Activated CD4-positive, alpha-beta T cell treated with anti-CD3 and anti-CD28 coated beads, Interleukin-2, amount 10 ng/mL, durations not matched to agents 24 days and 14 days (primary cell): Measurements from ENCODE around the gene SUPT6H. TPM values are rescaled to one million over a fixed set of nuclear protein-coding genes. Genes with fewer than 3 reads are reported as not detected.

Experiments
- DNase-seq: peaks from one replicate; pipeline ENCODE4 v3.0.0; 2022
- H3K27ac Mint-ChIP-seq: one replicate; pipeline ENCODE4 v1.8.0; 2022; ENCODE audit warnings: mild to moderate bottlenecking, mixed read lengths
- H3K27me3 Mint-ChIP-seq: one replicate; pipeline ENCODE4 v1.8.0; 2022; ENCODE audit warnings: mixed read lengths
- H3K36me3 Mint-ChIP-seq: one replicate; pipeline ENCODE4 v1.8.0; 2022; ENCODE audit warnings: low read depth, mild to moderate bottlenecking, mixed read lengths
- H3K4me1 Mint-ChIP-seq: one replicate; pipeline ENCODE4 v1.8.0; 2021; ENCODE audit warnings: mixed read lengths
- H3K4me3 Mint-ChIP-seq: one replicate; pipeline ENCODE4 v1.8.0; 2022; ENCODE audit warnings: mild to moderate bottlenecking, moderate library complexity, mixed read lengths
- H3K9me3 Mint-ChIP-seq: one replicate; pipeline ENCODE4 v1.8.0; 2021; ENCODE audit warnings: mixed read lengths
- intact Hi-C: fragments of 100-400 bp; cut with micrococcal nuclease; formaldehyde crosslinking; loops from one replicate; pipeline ENCODE4 v1.15.1; 2023
- total RNA-seq: library from RNA; stranded (reverse); gene quantifications from 2 replicates; pipeline ENCODE4 v1.2.3, GENCODE V29; 2022

Gene SUPT6H
- total RNA-seq, 1 donor from 2014 or later = 108 TPM

DNA sequence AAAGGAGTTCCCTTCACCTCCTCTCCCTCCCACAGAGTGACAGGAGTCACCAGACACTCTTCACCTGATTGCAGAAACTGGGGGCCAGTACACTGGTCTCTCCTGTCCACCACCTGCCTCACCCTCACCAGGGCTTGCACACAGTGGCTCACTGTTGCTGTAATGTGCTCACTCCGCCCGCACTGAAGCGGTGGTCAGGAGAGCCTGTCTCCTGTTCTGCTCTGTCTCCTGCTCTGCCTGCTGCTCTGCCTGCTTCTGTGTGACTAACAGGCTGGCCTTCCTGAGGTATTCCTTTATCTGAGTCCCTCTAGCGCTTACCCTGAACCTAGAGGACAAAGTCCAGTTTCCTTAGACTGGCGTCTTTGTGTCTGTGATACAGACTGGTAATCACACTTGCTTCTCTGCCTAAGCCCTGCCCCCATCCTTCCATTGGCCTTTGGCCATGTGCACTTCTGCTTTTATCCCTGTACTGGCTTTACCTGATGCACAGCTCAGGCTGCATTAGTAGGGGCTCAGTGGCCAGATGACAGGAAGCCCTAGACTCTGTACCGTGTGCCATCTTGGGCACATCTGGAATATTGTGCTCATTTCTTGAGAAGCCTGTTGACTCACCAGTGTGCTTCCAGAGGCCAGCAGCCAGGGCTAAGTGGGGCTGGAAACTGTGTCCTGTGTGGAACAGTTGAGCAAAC lies 36.4 kb downstream of the SUPT6H start:
- Mint-ChIP-seq H3K27ac (peak overlapping the region; percentile 26), H3K36me3 (peaks cover 77% of the 10 kb centered on the region), H3K4me3 (no peak overlapping the region), H3K4me1 (peaks cover 3% of the 10 kb centered on the region), H3K9me3 (no peaks in the 10 kb centered on the region), H3K27me3 (no peaks in the 10 kb centered on the region)
- intact Hi-C loops = no loop called here
- no peak for DNase-seq

DNA sequence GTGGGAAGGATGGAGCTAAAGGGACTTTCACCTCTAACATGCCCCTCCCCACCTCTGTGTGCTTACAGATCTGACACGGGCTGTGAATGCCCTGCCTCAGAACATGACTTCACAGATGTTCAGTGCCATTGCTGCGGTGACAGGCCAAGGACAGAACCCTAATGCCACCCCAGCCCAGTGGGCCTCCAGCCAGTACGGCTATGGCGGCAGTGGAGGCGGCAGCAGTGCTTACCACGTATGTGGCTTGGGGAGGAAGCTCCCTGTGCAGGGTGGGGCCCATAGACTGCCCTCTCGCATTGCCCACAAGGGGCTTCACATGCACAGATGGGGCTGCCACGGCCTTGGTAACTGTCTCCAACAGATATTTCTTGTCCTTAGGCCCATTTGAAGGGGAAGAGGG lies 38.3 kb downstream of the SUPT6H start:
- Mint-ChIP-seq H3K27ac (no peak overlapping the region), H3K36me3 (peaks cover 68% of the 10 kb centered on the region), H3K27me3 (no peaks in the 10 kb centered on the region), H3K4me1 (peaks cover 7% of the 10 kb centered on the region), H3K9me3 (no peaks in the 10 kb centered on the region), H3K4me3 (no peak overlapping the region)
- intact Hi-C loops = no loop called here
- DNase-seq = no peak

DNA sequence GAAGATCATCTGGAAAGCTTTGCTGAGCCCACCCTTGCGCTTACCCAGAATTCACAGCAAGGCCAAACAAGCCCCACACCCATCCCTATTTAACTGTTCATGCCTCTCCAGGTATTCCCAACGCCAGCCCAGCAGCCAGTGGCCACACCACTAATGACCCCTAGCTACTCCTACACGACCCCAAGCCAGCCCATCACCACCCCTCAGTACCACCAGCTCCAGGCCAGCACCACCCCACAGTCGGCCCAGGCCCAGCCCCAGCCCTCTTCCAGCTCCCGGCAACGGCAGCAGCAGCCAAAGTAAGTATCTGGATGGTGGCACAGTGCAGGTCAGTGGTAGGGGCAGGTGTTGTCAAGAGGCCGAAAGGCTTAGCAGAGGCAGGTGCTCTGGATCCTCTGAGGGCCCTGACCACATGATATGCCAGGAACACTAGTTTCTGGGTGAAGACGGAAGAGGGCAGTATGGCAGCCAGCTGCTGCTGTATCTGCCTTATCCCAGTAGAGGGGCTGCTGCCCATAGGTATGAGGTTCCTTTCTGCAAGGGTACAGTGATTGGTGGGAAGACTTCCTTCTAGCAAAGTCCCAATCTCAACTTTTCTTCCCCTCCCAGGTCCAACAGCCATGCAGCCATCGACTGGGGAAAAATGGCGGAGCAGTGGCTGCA lies 39.0 kb downstream of the SUPT6H start:
- Mint-ChIP-seq H3K27ac (no peak overlapping the region), H3K4me3 (no peak overlapping the region), H3K36me3 (peaks cover 66% of the 10 kb centered on the region), H3K9me3 (no peaks in the 10 kb centered on the region), H3K4me1 (peaks cover 7% of the 10 kb centered on the region), H3K27me3 (no peaks in the 10 kb centered on the region)
- intact Hi-C loops = no loop called here
- no peak for DNase-seq

DNA sequence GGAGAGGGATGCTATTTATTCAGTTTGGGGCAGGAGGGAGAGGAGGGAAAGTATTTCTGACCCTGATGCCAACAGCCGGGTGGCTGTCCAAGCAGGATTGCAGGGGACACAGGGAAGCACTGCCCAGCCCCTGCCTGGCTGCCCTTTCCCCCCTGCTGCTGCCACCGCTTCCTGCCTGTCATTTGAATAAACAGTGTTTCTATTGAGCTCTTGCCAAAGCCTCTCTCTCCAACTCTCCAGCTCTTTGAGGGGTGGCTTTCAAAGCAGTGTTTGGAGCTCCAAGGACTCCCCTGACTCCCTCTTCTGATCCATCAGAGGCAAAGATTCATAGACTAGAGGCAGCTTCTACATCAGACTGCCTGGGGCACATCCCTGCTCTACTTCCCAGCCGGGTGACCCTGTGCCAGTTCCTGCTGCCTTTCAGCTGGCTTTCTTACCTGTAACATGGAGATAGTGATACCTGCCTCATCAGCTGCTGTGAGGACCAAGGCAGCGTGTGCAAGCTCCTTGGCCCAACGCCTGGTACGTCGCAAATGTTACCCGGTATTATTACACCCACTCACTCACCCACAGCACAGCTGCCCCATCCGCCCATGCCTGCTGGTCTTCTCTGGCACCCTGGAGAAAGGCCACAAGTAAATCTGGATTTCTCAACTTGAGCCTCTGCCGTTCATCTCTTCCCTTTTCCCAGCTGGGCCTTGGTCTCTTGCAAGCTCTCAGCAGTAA lies 40.2 kb downstream of the SUPT6H start:
- H3K27me3 Mint-ChIP-seq = no peaks in the 10 kb centered on the region
- intact Hi-C loops = no loop called here

DNA sequence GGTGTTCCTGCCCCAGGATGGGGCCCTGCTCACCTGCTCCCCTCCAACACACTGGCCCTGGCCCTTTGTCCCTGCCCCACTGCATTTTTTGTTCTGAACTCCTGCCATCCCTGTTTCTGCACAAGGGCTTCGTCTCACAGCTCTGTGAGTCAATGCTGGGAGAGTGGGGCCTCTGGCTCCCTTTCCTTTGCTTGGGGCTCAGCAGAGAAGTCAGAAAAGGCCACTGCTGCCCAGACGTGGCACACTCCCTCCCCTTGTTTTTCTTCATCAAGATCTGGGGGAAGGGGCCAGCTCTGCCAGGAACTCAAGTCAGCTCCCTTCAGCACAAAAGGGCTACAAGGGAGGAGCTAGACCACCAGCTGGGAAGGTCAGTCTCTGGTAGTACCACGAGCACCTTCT lies 40.7 kb downstream of the SUPT6H start:
- Mint-ChIP-seq H3K4me3 (no peak overlapping the region), H3K4me1 (peaks cover 7% of the 10 kb centered on the region), H3K27ac (peak overlapping the region; percentile 62), H3K36me3 (peaks cover 55% of the 10 kb centered on the region), H3K27me3 (no peaks in the 10 kb centered on the region), H3K9me3 (no peaks in the 10 kb centered on the region)
- peak; percentile 52 for DNase-seq
- intact Hi-C loops = no loop called here

More for the DNA sequence above, 40.2 kb downstream of the SUPT6H start:
- peaks cover 57% of the 10 kb centered on the region for H3K36me3 Mint-ChIP-seq
- DNase-seq = no peak
- H3K27ac Mint-ChIP-seq = peak overlapping the region; percentile 62
- no peaks in the 10 kb centered on the region for H3K9me3 Mint-ChIP-seq
- peaks cover 7% of the 10 kb centered on the region for H3K4me1 Mint-ChIP-seq
- H3K4me3 Mint-ChIP-seq = no peak overlapping the region

DNA sequence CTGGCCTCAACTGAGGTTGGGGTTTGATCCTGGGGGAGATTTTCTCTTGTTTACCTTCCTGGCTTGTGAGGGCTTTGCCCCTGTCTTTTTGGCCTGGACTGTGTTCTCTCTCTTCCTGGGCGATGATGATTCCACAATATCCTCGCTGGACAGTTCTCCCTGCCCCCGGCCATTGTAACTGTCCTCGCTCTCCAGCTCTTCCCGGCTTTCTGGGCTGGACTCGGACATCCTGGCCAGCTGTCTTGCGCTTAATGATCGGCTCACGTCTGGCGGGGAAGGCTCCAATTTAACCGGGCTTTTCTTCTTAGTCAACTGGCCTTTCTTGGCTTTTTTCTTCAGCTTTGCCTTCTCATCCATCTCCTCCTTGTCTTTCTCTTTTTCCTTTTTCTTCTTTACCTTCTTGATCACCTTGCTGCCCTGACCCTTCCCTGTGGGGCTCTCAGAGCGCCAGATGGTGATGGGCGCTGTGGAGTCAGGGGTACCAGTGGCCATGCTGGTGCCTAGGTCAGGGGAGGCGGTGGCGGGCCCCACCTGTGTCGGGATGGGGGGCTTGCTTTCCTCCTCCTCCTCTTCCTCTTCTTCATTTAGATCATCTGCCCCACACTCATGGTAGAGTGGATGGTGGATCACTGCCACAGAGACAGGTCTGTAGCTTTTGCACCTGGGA lies 41.7 kb downstream of the SUPT6H start:
- DNase-seq = no peak

DNA sequence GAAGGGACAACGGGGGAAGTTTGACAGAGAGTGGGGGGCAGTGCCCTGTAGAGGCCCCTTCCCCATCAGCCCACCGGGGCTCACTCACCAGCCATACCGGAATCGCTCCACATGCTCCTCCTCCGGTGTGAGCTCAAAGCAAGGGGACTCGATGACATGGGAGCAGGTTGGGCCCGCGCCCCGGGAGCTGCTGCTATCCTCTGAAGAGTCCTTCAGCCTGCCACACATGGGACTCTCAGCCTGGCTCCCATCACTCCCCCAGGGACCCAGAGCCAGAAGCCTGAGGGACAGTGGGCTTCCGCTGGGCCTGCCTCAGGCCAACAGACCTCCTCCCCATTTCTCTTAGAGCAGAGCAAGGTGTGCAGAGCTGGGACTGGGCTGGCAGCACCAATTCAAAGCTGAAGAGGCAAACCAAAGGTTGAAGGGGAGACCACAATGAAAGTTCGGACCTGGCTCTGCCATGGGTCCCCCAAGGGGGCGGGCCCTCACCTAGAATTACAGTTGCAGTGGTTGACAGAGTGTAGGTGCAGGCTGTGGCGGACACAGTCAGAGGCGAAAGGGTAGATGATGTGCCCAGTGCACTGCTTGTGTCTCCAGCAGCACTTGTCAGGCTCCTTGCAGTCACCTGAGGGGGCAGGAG lies 42.3 kb downstream of the SUPT6H start:
- H3K4me3 Mint-ChIP-seq = no peak overlapping the region
- H3K9me3 Mint-ChIP-seq = no peaks in the 10 kb centered on the region
- peaks cover 47% of the 10 kb centered on the region for H3K36me3 Mint-ChIP-seq
- no peaks in the 10 kb centered on the region for H3K27me3 Mint-ChIP-seq
- intact Hi-C loops = no loop called here
- DNase-seq = peak; percentile 53
- H3K27ac Mint-ChIP-seq = no peak overlapping the region
- peaks cover 4% of the 10 kb centered on the region for H3K4me1 Mint-ChIP-seq

More for the DNA sequence above, 41.7 kb downstream of the SUPT6H start:
- Mint-ChIP-seq H3K9me3 (no peaks in the 10 kb centered on the region), H3K4me1 (peaks cover 4% of the 10 kb centered on the region), H3K27me3 (no peaks in the 10 kb centered on the region), H3K4me3 (no peak overlapping the region), H3K27ac (no peak overlapping the region), H3K36me3 (peaks cover 52% of the 10 kb centered on the region)
- intact Hi-C loops = no loop called here

DNA sequence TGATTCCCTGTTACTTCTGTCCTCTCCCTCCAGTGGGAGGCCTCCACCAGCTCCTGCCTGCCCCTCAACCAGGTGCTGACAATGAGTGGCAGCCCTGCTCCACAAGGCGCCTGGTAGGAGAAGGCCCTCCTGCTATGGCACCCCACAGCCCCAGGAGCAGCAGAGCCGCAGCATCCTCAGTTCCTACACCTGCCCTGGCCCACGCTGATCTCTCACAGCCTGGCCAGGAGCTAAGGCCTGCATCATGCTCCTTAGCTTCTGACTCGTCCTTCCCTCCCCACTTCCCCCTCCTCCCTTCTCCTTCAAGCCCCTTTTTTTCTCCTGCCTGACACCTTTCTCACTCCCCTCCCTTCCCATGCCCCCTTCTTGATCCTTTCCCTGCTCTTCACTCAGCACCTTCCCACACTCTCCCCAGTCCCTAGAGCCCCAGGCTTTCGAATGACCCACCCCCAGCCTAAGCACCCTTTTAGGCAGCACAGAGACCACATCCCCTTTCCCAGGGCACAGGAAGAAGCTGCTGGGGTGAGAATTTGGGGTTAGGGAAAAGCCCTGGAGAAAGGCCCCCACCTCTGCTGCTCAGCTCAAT lies 43.2 kb downstream of the SUPT6H start:
- H3K36me3 Mint-ChIP-seq = peaks cover 39% of the 10 kb centered on the region
- DNase-seq = no peak
- intact Hi-C loops = no loop called here
- H3K27ac Mint-ChIP-seq = peak overlapping the region; percentile 63
- no peaks in the 10 kb centered on the region for H3K27me3 Mint-ChIP-seq
- H3K9me3 Mint-ChIP-seq = no peaks in the 10 kb centered on the region
- no peak overlapping the region for H3K4me3 Mint-ChIP-seq
- peaks cover 4% of the 10 kb centered on the region for H3K4me1 Mint-ChIP-seq

DNA sequence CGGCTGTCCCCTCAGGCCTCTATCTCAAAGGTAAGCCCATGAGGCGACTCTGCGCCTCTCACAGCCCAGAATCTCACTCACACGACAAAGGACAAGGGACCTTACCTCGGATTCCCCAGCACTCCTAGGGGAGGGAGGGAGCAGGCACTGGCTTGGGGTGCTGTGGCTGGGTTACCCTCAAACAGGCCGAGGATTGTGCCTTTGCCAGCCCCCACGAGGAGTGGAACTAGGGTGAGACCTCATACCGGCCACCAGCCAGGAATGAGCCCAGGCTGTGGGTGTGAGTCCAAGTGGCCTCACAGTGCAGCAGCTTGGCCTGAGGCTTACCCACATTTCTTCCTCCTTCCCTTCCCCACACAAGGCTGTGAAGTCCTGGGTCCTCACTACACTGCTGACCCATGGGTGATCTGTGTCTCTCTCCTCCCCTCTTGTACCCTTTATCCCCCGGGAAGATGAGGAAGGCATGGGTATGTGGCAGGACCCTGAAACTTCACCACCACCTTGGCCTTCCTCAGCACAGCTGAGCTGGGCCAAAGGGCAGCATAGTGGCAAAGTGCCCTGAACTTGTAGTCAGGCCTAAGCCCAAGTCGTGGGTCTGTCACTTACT lies 43.8 kb downstream of the SUPT6H start:
- no peaks in the 10 kb centered on the region for H3K27me3 Mint-ChIP-seq
- peak overlapping the region; percentile 63 for H3K27ac Mint-ChIP-seq
- no peak for DNase-seq
- no peaks in the 10 kb centered on the region for H3K9me3 Mint-ChIP-seq
- intact Hi-C loops = no loop called here
- H3K4me3 Mint-ChIP-seq = no peak overlapping the region
- peaks cover 35% of the 10 kb centered on the region for H3K36me3 Mint-ChIP-seq
- H3K4me1 Mint-ChIP-seq = peaks cover 8% of the 10 kb centered on the region

DNA sequence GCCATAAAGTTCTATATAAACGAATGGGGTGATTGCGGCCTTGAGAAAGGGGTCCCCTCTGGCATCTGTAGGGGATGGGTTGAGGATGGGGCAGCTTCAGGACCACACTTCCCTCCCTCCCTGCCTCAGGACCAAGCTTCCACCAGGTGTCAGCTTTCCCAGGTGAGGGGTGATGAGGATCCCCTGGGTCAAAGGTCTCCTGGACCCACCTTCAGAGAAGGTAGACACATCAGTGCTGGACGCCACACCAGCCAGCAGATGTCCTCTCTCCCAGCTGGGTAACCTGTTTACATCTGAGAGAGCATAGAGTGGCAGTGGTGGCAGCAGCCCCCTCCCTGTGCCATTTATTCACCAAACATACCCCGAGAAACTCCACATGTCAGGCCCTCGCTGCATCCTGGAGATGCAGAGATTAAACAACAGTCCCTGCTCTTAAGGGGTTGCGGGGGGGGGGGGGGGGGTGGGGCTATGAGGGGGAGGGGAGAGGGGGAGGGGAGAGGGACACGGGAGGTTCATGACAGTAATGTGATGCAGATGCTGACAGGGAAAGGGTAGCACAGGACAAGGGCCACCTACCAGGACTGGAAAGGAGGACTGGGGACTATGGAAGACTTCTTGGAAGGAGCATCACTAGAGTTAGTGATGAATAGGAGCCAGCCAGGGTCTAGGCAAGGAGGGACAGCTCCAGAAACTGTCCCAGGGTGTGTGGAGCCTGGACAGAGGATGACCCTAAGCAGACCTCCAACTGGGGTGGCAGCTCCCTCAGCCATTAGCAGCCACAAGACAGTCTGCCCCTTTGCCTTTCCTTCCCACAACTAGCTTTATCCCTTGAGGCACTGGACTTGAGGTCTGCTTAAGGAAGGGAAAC lies 44.7 kb downstream of the SUPT6H start:
- no peak overlapping the region for H3K4me3 Mint-ChIP-seq
- H3K36me3 Mint-ChIP-seq = peaks cover 28% of the 10 kb centered on the region
- no peak overlapping the region for H3K27ac Mint-ChIP-seq
- peaks cover 11% of the 10 kb centered on the region for H3K4me1 Mint-ChIP-seq
- intact Hi-C loops = no loop called here
- H3K9me3 Mint-ChIP-seq = no peaks in the 10 kb centered on the region
- H3K27me3 Mint-ChIP-seq = no peaks in the 10 kb centered on the region
- no peak for DNase-seq

DNA sequence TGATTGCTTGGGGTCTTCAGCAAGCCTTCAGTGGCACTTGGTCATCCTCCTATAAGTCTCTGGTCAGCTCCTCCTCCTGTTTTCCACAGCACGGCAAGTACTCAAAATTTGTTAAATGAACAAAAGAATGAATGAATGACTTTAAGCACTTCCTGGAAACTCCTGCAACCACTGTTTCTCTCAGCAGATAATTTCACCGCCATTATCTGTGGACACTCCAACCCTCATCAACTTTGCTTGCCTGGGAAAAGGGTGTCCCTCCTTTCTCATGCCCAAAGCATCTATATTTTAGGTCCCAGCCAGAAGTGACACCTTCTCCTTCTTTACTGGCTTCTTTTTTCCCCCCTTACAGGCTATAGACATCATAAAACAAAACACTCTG lies 45.3 kb downstream of the SUPT6H start:
- intact Hi-C loops = no loop called here
- DNase-seq = no peak
- Mint-ChIP-seq H3K4me1 (peaks cover 16% of the 10 kb centered on the region), H3K36me3 (peaks cover 25% of the 10 kb centered on the region), H3K27ac (no peak overlapping the region), H3K4me3 (no peak overlapping the region), H3K27me3 (no peaks in the 10 kb centered on the region), H3K9me3 (no peaks in the 10 kb centered on the region)
